K562 (cell line): ENCODE data around the gene RABGAP1L. TPM values are rescaled to one million over a fixed set of nuclear protein-coding genes. Genes with fewer than 3 reads are reported as not detected.

Experiments used
- ADNP ChIP-seq: fragments of 200-800 bp; sonication (Bioruptor generic); IDR thresholded peaks from 2 replicates; pipeline ENCODE4 v1.6.1; 2016; ENCODE audit warnings: missing genetic modification characterization, missing compliant biosample characterization
- GTF3C2 ChIP-seq: IDR thresholded peaks from 3 replicates; pipeline ENCODE4 v1.6.1; 2011; ENCODE audit warnings: borderline replicate concordance, mild to moderate bottlenecking, moderate library complexity; ENCODE audit not compliant: insufficient read length; ENCODE audit errors: extremely low read depth
- HDGF ChIP-seq: fragments of 450-650 bp; IDR thresholded peaks from 2 replicates; pipeline ENCODE4 v1.6.1; 2016
- KAT8 ChIP-seq: fragments of 450-650 bp; IDR thresholded peaks from 2 replicates; pipeline ENCODE4 v1.6.1; 2016; ENCODE audit warnings: low read depth, mild to moderate bottlenecking
- MBD2 ChIP-seq: sonication (generic); IDR thresholded peaks from 2 replicates; pipeline ENCODE4 v1.6.1; 2016; ENCODE audit warnings: low read depth, borderline replicate concordance
- NCOA4 ChIP-seq: fragments of 450-650 bp; IDR thresholded peaks from 2 replicates; pipeline ENCODE4 v1.6.1; 2018; ENCODE audit warnings: mild to moderate bottlenecking; ENCODE audit not compliant: partially characterized antibody
- POLR3A ChIP-seq: IDR thresholded peaks from 2 replicates; pipeline ENCODE4 v1.6.1; 2011; ENCODE audit warnings: borderline replicate concordance, mild to moderate bottlenecking, moderate library complexity; ENCODE audit not compliant: insufficient read length, insufficient read depth; ENCODE audit errors: extremely low read depth
- SRSF7 ChIP-seq: fragments of 200-400 bp; formaldehyde crosslinking; optimal IDR thresholded peaks from 2 replicates; pipeline ENCODE3; 2017; ENCODE audit warnings: mild to moderate bottlenecking, low read depth, low read length
- XRCC3 ChIP-seq: fragments of 450-650 bp; IDR thresholded peaks from 2 replicates; pipeline ENCODE4 v1.6.1; 2017; ENCODE audit warnings: mild to moderate bottlenecking, moderate library complexity
- ZC3H4 ChIP-seq: sonication (generic); formaldehyde crosslinking; IDR thresholded peaks from 2 replicates; pipeline ENCODE4 v1.9.0; 2021; ENCODE audit warnings: missing genetic modification reagents, borderline replicate concordance
- ZFP30 ChIP-seq: fragments of 250-450 bp; sonication (Bioruptor Pico); IDR thresholded peaks from 2 replicates; pipeline ENCODE4 v1.8.0; 2022; ENCODE audit warnings: moderate library complexity, mild to moderate bottlenecking, inconsistent platforms, borderline replicate concordance
- polyA plus RNA-seq, 8 experiments: library from polyadenylated mRNA; depleted of rRNA in 4 of 8; stranded (reverse) in 5 of 8; unstranded in 3 of 8; fragments of >200 nt; fragmentation: Nextera tagmentation in 2 of 8; fragmentation: Illumina TruSeq in 1 of 8; extraction: Ambion mirVana in 2 of 8; extraction: Trizol in 1 of 8; gene quantifications; 2 replicates each; pipeline versions ENCODE4 v1.2.1 to v1.2.3, GENCODE V29; 2011 to 2014; ENCODE audit warnings: inconsistent platforms in 1 of 8, missing spikeins in 1 of 8
- total RNA-seq, 7 experiments: library from RNA; depleted of rRNA in 6 of 7; stranded (reverse); fragments of >200 nt in 6 of 7; fragmentation: Illumina TruSeq in 2 of 7; extraction: Trizol in 2 of 7; gene quantifications; 2 replicates each; pipeline versions ENCODE4 v1.2.1 to v1.2.3, GENCODE V29; 2011 to 2021; ENCODE audit warnings: low replicate concordance in 1 of 7
- TF ChIP-seq, protein P1 (sequence below): fragments of 200-800 bp; sonication (Bioruptor generic); IDR thresholded peaks from 2 replicates; pipeline ENCODE4 v1.6.1; 2017; ENCODE audit warnings: missing genetic modification characterization, missing compliant biosample characterization
- TF ChIP-seq, protein P2 (sequence below): fragments of 450-650 bp; formaldehyde crosslinking; IDR thresholded peaks from 2 replicates; pipeline ENCODE4 v1.4.0; 2020; ENCODE audit warnings: mild to moderate bottlenecking, moderate library complexity
- TF ChIP-seq, protein P3 (sequence below): fragments of 450-650 bp; formaldehyde crosslinking; IDR thresholded peaks from 2 replicates; pipeline ENCODE4 v1.4.0; 2020; ENCODE audit warnings: mild to moderate bottlenecking
- TF ChIP-seq, protein P4 (sequence below), 2 experiments: fragments of 450-650 bp; IDR thresholded peaks; 2 replicates each; pipeline ENCODE4 v1.6.1; 2018; ENCODE audit warnings: mild to moderate bottlenecking in 2 of 2, low read depth in 1 of 2; ENCODE audit not compliant: partially characterized antibody in 2 of 2

Gene RABGAP1L
- total and polyA plus RNA-seq, 9 of the 15 experiments (the other 6 are each of a cell fraction or from before 2014, with no cell fraction given) = 16.5 to 44.9 (median 26.7) TPM

- TF ChIP-seq, protein P1, sequence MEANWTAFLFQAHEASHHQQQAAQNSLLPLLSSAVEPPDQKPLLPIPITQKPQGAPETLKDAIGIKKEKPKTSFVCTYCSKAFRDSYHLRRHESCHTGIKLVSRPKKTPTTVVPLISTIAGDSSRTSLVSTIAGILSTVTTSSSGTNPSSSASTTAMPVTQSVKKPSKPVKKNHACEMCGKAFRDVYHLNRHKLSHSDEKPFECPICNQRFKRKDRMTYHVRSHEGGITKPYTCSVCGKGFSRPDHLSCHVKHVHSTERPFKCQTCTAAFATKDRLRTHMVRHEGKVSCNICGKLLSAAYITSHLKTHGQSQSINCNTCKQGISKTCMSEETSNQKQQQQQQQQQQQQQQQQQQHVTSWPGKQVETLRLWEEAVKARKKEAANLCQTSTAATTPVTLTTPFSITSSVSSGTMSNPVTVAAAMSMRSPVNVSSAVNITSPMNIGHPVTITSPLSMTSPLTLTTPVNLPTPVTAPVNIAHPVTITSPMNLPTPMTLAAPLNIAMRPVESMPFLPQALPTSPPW (CRISPR knock-in tag) = peak; percentile 39; the same call in 1 of the 2 replicates
- peak; percentile 82 for TF ChIP-seq ADNP
- TF ChIP-seq POLR3A = no peak
- no peak for TF ChIP-seq ZC3H4 (CRISPR knock-in tag)
- TF ChIP-seq NCOA4 = no peak
- TF ChIP-seq, protein P2, sequence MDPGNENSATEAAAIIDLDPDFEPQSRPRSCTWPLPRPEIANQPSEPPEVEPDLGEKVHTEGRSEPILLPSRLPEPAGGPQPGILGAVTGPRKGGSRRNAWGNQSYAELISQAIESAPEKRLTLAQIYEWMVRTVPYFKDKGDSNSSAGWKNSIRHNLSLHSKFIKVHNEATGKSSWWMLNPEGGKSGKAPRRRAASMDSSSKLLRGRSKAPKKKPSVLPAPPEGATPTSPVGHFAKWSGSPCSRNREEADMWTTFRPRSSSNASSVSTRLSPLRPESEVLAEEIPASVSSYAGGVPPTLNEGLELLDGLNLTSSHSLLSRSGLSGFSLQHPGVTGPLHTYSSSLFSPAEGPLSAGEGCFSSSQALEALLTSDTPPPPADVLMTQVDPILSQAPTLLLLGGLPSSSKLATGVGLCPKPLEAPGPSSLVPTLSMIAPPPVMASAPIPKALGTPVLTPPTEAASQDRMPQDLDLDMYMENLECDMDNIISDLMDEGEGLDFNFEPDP (CRISPR knock-in tag) = no peak
- no peak for TF ChIP-seq GTF3C2
- TF ChIP-seq MBD2 = 0 out of 2 replicates have a peak, but pooled peaks have one; percentile 19
- TF ChIP-seq, protein P3, sequence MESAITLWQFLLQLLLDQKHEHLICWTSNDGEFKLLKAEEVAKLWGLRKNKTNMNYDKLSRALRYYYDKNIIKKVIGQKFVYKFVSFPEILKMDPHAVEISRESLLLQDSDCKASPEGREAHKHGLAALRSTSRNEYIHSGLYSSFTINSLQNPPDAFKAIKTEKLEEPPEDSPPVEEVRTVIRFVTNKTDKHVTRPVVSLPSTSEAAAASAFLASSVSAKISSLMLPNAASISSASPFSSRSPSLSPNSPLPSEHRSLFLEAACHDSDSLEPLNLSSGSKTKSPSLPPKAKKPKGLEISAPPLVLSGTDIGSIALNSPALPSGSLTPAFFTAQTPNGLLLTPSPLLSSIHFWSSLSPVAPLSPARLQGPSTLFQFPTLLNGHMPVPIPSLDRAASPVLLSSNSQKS (CRISPR knock-in tag) = 0 out of 2 replicates have a peak, but pooled peaks have one; percentile 66
- TF ChIP-seq ZFP30 (CRISPR knock-in tag) = no peak; the same call in 1 of the 2 replicates
- TF ChIP-seq, protein P4, sequence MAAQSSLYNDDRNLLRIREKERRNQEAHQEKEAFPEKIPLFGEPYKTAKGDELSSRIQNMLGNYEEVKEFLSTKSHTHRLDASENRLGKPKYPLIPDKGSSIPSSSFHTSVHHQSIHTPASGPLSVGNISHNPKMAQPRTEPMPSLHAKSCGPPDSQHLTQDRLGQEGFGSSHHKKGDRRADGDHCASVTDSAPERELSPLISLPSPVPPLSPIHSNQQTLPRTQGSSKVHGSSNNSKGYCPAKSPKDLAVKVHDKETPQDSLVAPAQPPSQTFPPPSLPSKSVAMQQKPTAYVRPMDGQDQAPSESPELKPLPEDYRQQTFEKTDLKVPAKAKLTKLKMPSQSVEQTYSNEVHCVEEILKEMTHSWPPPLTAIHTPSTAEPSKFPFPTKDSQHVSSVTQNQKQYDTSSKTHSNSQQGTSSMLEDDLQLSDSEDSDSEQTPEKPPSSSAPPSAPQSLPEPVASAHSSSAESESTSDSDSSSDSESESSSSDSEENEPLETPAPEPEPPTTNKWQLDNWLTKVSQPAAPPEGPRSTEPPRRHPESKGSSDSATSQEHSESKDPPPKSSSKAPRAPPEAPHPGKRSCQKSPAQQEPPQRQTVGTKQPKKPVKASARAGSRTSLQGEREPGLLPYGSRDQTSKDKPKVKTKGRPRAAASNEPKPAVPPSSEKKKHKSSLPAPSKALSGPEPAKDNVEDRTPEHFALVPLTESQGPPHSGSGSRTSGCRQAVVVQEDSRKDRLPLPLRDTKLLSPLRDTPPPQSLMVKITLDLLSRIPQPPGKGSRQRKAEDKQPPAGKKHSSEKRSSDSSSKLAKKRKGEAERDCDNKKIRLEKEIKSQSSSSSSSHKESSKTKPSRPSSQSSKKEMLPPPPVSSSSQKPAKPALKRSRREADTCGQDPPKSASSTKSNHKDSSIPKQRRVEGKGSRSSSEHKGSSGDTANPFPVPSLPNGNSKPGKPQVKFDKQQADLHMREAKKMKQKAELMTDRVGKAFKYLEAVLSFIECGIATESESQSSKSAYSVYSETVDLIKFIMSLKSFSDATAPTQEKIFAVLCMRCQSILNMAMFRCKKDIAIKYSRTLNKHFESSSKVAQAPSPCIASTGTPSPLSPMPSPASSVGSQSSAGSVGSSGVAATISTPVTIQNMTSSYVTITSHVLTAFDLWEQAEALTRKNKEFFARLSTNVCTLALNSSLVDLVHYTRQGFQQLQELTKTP (IDR thresholded peaks at IDR 0.05; ENCODE audit: low read depth in 1 of 2, partially characterized antibody in 2 of 2) = peak; percentile 18 to 62
- no peak for TF ChIP-seq HDGF
- TF ChIP-seq XRCC3 = no peak
- no peak for TF ChIP-seq SRSF7
- no peak; the same call in 1 of the 2 replicates for TF ChIP-seq KAT8
Measured at GRCh38 chr1:174166530-174167264, 7.4 kb downstream of the RABGAP1L start (continued).
